IMR-90 (cell line): ENCODE data around the gene NBPF3. TPM values are rescaled to one million over a fixed set of nuclear protein-coding genes. Genes with fewer than 3 reads are reported as not detected.
"Not testable (repeated sequence)": the region's sequence is repeated elsewhere in the genome, so short reads cannot be mapped to it uniquely, and the experiment has no call there.

Source experiments
- ATAC-seq: fragments of 200-7000 bp; cut with Tn5 transposase; 2 replicates; pipeline ENCODE4 v1.9.1; 2020; ENCODE audit warnings: low read depth, mild to moderate bottlenecking, moderate library complexity
- BruUV-seq: library from RNA; stranded (reverse); fragments of 400-500 nt; replicated peaks from 2 replicates; lab custom pipeline; 2021; lab: Mats Ljungman, UMichigan
- CTCF ChIA-PET: fragments of 300-600 bp; formaldehyde crosslinking; extraction: SDS; loops from one replicate; lab custom pipeline; 2021; ENCODE audit warnings: antibody characterized with exemption; lab: Yijun Ruan, JAX
- POLR2A ChIA-PET: fragments of 300-600 bp; sonication (Branson Sonifier 250); formaldehyde crosslinking; loops from one replicate; lab custom pipeline; 2022; ENCODE audit warnings: antibody characterized with exemption; ENCODE audit not compliant: unreplicated experiment; lab: Charles Lee
- DNase-seq: peaks from one replicate; pipeline ENCODE4 v3.0.0; 2013
- H2AFZ ChIP-seq: replicated peaks from 2 replicates; pipeline ENCODE3; 2013; ENCODE audit warnings: low read length, mild to moderate bottlenecking; ENCODE audit not compliant: poor library complexity
- H2AK5ac ChIP-seq: 2 replicates; pipeline ENCODE4 v1.6.1; 2013; ENCODE audit warnings: low read depth, low read length, inconsistent platforms
- H2AK9ac ChIP-seq: replicated peaks from 2 replicates; pipeline ENCODE3; 2013; ENCODE audit warnings: mild to moderate bottlenecking, low read depth, low read length, moderate library complexity; ENCODE audit not compliant: poor library complexity
- H2BK120ac ChIP-seq: 2 replicates; pipeline ENCODE4 v1.6.1; 2013; ENCODE audit warnings: low read depth, low read length, inconsistent platforms
- H2BK15ac ChIP-seq: 3 replicates; pipeline ENCODE4 v1.6.1; 2013; ENCODE audit warnings: low read depth, low read length, inconsistent platforms
- H2BK20ac ChIP-seq: 2 replicates; pipeline ENCODE4 v1.6.1; 2013; ENCODE audit warnings: low read depth, mild to moderate bottlenecking, inconsistent platforms, low read length, moderate library complexity
- H2BK5ac ChIP-seq: 2 replicates; pipeline ENCODE4 v1.6.1; 2013; ENCODE audit warnings: mild to moderate bottlenecking, low read depth, low read length, inconsistent platforms; ENCODE audit not compliant: poor library complexity, severe bottlenecking
- H3K14ac ChIP-seq: replicated peaks from 2 replicates; pipeline ENCODE4 v1.6.1; 2013; ENCODE audit warnings: low read depth, low read length, inconsistent platforms
- H3K18ac ChIP-seq: 2 replicates; pipeline ENCODE4 v1.6.1; 2013; ENCODE audit warnings: low read depth, low read length, control low read depth
- H3K23ac ChIP-seq: 2 replicates; pipeline ENCODE4 v1.6.1; 2013; ENCODE audit warnings: low read depth, low read length, inconsistent platforms
- H3K27ac ChIP-seq: 2 replicates; pipeline ENCODE4 v1.5.1; 2013; ENCODE audit warnings: mild to moderate bottlenecking, control low read depth, low read length; ENCODE audit not compliant: insufficient read depth
- H3K27me3 ChIP-seq: 2 replicates; pipeline ENCODE4 v1.6.1; 2013; ENCODE audit warnings: low read length; ENCODE audit not compliant: control insufficient read depth, insufficient read depth
- H3K36me3 ChIP-seq: 2 replicates; pipeline ENCODE4 v1.6.1; 2013; ENCODE audit warnings: low read length, mixed read lengths; ENCODE audit not compliant: control insufficient read depth, insufficient read depth
- H3K4ac ChIP-seq: 2 replicates; pipeline ENCODE4 v1.6.1; 2013; ENCODE audit warnings: low read depth, low read length, inconsistent platforms
- H3K4me1 ChIP-seq: 2 replicates; pipeline ENCODE4 v1.6.1; 2013; ENCODE audit warnings: low read length, mixed read lengths; ENCODE audit not compliant: control insufficient read depth, insufficient read depth
- H3K4me2 ChIP-seq: 2 replicates; pipeline ENCODE4 v1.6.1; 2013; ENCODE audit warnings: low read depth, mild to moderate bottlenecking, control low read depth, low read length, moderate library complexity
- H3K4me3 ChIP-seq: 2 replicates; pipeline ENCODE4 v1.5.1; 2013; ENCODE audit warnings: low read depth, mild to moderate bottlenecking, control low read depth, low read length, moderate library complexity; ENCODE audit not compliant: insufficient read depth
- H3K56ac ChIP-seq: 2 replicates; pipeline ENCODE4 v1.6.1; 2013; ENCODE audit warnings: low read length, inconsistent platforms; ENCODE audit not compliant: insufficient read depth; ENCODE audit errors: extremely low read depth
- H3K79me1 ChIP-seq, 2 experiments: 2 replicates each; pipeline ENCODE4 v1.6.1; 2013; ENCODE audit warnings: low read length in 2 of 2, inconsistent platforms in 1 of 2, low read depth in 1 of 2
- H3K9ac ChIP-seq: 2 replicates; pipeline ENCODE4 v1.6.1; 2013; ENCODE audit warnings: low read depth, low read length, control low read depth
- H3K9me1 ChIP-seq: 2 replicates; pipeline ENCODE4 v1.6.1; 2013; ENCODE audit warnings: low read length, inconsistent platforms; ENCODE audit not compliant: insufficient read depth
- H3K9me3 ChIP-seq: 2 replicates; pipeline ENCODE4 v1.6.1; 2013; ENCODE audit warnings: low read length; ENCODE audit not compliant: control insufficient read depth, insufficient read depth
- H4K20me1 ChIP-seq: 2 replicates; pipeline ENCODE4 v1.6.1; 2013; ENCODE audit warnings: low read length, inconsistent platforms; ENCODE audit not compliant: insufficient read depth
- H4K5ac ChIP-seq: 2 replicates; pipeline ENCODE4 v1.6.1; 2013; ENCODE audit warnings: mild to moderate bottlenecking, low read depth, low read length, control low read depth
- H4K8ac ChIP-seq, 2 experiments: 2 replicates each; pipeline ENCODE4 v1.6.1; 2013; ENCODE audit warnings: low read depth in 2 of 2, low read length in 2 of 2, control low read depth in 1 of 2, inconsistent platforms in 1 of 2
- H4K91ac ChIP-seq: 2 replicates; pipeline ENCODE4 v1.6.1; 2013; ENCODE audit warnings: low read depth, low read length, inconsistent platforms; ENCODE audit not compliant: insufficient read depth
- CEBPB ChIP-seq: IDR thresholded peaks from 2 replicates; pipeline ENCODE4 v1.6.1; 2012; ENCODE audit warnings: low read depth, low read length, improper control_type of control experiment
- FOS ChIP-seq: fragments of 150-350 bp; IDR thresholded peaks from 2 replicates; pipeline ENCODE4 v1.6.1; 2016; ENCODE audit warnings: low read depth, low read length
- WGBS, 2 experiments: methylation state at CpG; one replicate each; pipeline versions ENCODE4 v1.1.5 to v1.1.7; 2013; ENCODE audit warnings: missing lambda C conversion rate in 2 of 2; ENCODE audit not compliant: insufficient read length in 1 of 2; ENCODE audit errors: extremely low coverage in 2 of 2; 5-methylcytosine and 5-hydroxymethylcytosine counted together
- dilution Hi-C: fragments of 300-500 bp; cut with HindIII; formaldehyde crosslinking; loops from one replicate; pipeline ENCODE4 v1.14.3; 2018; ENCODE audit warnings: low sequenced_read_pairs; ENCODE audit not compliant: unreplicated experiment
- in situ Hi-C: fragments of 300-500 bp; cut with MboI; formaldehyde crosslinking; loops from 3 replicates; pipeline ENCODE4 v1.14.3; 2019; ENCODE audit warnings: low sequenced_read_pairs, inconsistent platforms, mixed read lengths
- intact Hi-C: fragments of 100-400 bp; cut with micrococcal nuclease; formaldehyde crosslinking; loops from 2 replicates; pipeline ENCODE4 v1.10.0; 2022
- polyA plus RNA-seq, 3 experiments: library from polyadenylated mRNA; depleted of rRNA; stranded (reverse); fragments of >200 nt; gene quantifications; 2 replicates each; pipeline ENCODE4 v1.2.3, GENCODE V29; 2012; ENCODE audit warnings: low replicate concordance in 1 of 3
- total RNA-seq: library from RNA; depleted of rRNA; stranded (reverse); fragments of >200 nt; gene quantifications from 2 replicates; pipeline ENCODE4 v1.2.3, GENCODE V29; 2012
- TF ChIP-seq, protein P1 (sequence below): fragments of 150-350 bp; IDR thresholded peaks from 2 replicates; pipeline ENCODE4 v1.6.1; 2017; ENCODE audit warnings: mild to moderate bottlenecking, antibody characterized with exemption, low read length, low read depth

Gene NBPF3
- total and polyA plus RNA-seq, 2 of the 4 experiments (the other 2 are of a cell fraction): 8.7 to 18.8 TPM

DNA sequence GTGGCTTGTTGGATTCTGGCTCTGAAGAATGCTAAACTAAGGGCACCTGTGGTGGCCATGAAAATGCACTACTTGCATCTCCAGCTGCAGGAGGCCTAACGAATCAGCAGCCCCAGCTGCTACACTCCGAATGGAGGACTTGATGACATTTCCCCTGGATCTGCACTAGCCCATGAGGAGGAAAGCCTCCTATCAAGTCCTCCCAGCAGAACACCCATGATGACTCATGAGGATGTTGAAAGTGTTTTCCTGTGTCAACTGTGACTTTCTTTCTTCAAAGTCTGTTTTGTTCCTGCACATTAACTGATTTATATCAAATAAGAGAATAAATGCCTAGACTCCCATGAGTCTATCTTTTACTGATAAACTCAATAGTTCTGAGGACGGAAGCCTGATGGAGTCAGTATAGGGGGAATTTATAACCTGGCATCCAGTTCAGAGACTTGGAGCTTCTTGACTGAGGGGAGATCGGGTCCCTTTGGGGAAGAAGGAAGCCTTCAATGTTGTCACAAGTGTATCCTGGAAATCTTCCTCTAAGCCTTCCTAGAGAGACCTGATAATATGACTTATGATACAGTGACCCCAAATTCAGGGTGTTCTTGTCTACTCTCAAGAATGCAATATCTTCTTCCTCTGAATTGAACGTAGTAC is 14.2 kb downstream of the NBPF3 start:
- H2AK5ac ChIP-seq: peak overlapping the region; percentile 77
- dilution Hi-C loops, H3K4me3 ChIP-seq, POLR2A ChIA-PET, H2AFZ ChIP-seq, H3K27me3 ChIP-seq, in situ Hi-C loops, H2AK9ac ChIP-seq, H3K9ac ChIP-seq, H3K9me3 ChIP-seq, H4K20me1 ChIP-seq, CTCF ChIA-PET, intact Hi-C loops, H3K4me2 ChIP-seq, BruUV-seq, H3K36me3 ChIP-seq: not testable (repeated sequence)
- H3K14ac ChIP-seq: peak overlapping the region; percentile 96
- peak; percentile 90 for ATAC-seq
- H3K9me1 ChIP-seq: peaks cover 36% of the 10 kb centered on the region
- peak overlapping the region; percentile 81 for H3K23ac ChIP-seq
- H3K4me1 ChIP-seq: peaks cover 30% of the 10 kb centered on the region
- WGBS, 2 experiments: no CpG with 5 or more reads among the region's 5 CpGs
- peaks cover 17 to 51% of the 10 kb centered on the region in 2 experiments; a peak in 3 of 4 replicates for H3K79me1 ChIP-seq
- peak; percentile 87 for DNase-seq
- H2BK15ac ChIP-seq: peak overlapping the region; percentile 95; the same call in 2 of the 3 replicates
- H4K8ac ChIP-seq: peak overlapping the region; percentile 82 to 84
- H4K91ac ChIP-seq: peak overlapping the region; percentile 86
- peak overlapping the region; percentile 79 for H3K27ac ChIP-seq
- H3K56ac ChIP-seq: peak overlapping the region; percentile 71
- peak overlapping the region; percentile 94 for H2BK120ac ChIP-seq
- peak overlapping the region; percentile 93 for H3K4ac ChIP-seq
- H4K5ac ChIP-seq: peak overlapping the region; percentile 38
- H2BK20ac ChIP-seq: peak overlapping the region; percentile 94
- peak; percentile 58; the same call in 1 of the 2 replicates for TF ChIP-seq CEBPB
- peak; percentile 75 for TF ChIP-seq FOS
- TF ChIP-seq, protein P1, sequence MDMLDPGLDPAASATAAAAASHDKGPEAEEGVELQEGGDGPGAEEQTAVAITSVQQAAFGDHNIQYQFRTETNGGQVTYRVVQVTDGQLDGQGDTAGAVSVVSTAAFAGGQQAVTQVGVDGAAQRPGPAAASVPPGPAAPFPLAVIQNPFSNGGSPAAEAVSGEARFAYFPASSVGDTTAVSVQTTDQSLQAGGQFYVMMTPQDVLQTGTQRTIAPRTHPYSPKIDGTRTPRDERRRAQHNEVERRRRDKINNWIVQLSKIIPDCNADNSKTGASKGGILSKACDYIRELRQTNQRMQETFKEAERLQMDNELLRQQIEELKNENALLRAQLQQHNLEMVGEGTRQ: peak; percentile 39; the same call in 1 of the 2 replicates
- peak overlapping the region; percentile 93 for H2BK5ac ChIP-seq
- H3K18ac ChIP-seq: peak overlapping the region; percentile 91

DNA sequence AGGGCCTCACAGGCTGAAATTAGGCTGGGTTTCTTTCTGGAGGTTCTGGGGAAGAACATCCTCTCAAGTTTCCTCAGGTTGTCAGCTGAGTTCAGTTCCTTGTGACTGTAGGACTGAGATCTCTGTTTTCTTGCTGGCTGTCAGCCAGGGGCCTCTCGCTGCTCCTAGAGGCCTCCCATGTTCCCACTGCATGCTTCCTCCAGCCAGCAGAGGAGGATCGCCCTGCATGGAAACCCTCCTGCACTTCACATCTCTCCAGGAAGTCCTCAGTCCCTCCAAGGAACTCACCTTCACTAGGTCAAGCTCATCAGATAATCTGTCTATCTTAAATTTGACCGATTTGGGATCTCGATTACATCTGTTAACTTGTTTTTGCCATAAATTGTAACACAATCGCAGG is 15.0 kb downstream of the NBPF3 start:
- CTCF ChIA-PET, H2BK120ac ChIP-seq, H3K9ac ChIP-seq, H2AFZ ChIP-seq, H3K4me3 ChIP-seq, ATAC-seq, BruUV-seq, H3K14ac ChIP-seq, H3K56ac ChIP-seq, H3K4me2 ChIP-seq, dilution Hi-C loops, H2AK5ac ChIP-seq, DNase-seq, intact Hi-C loops, H3K27ac ChIP-seq, H3K9me3 ChIP-seq, H2BK15ac ChIP-seq, H3K4ac ChIP-seq, in situ Hi-C loops, H3K27me3 ChIP-seq, POLR2A ChIA-PET, H3K23ac ChIP-seq, H2AK9ac ChIP-seq, H4K5ac ChIP-seq, H2BK20ac ChIP-seq, H4K20me1 ChIP-seq: not testable (repeated sequence)
- Histone ChIP-seq H4K91ac (peak overlapping the region; percentile 50; the same call in 1 of the 2 replicates), H3K18ac (peak overlapping the region; percentile 53; the same call in 1 of the 2 replicates), H2BK5ac (peak overlapping the region; percentile 59), H3K79me1 (peaks cover 16 to 45% of the 10 kb centered on the region in 2 experiments; a peak in 3 of 4 replicates), H3K9me1 (peaks cover 31% of the 10 kb centered on the region), H3K36me3 (peaks cover 12% of the 10 kb centered on the region), H4K8ac (0 out of 4 replicates have a peak overlapping the region, but pooled peaks of 1 of the 2 experiments have one; percentile 80), H3K4me1 (peaks cover 26% of the 10 kb centered on the region)
- no CpG with 5 or more reads among the region's 5 CpGs for WGBS, 2 experiments
